ENCODE measurements around the gene LNX2. TPM values are rescaled to one million over a fixed set of nuclear protein-coding genes. Genes with fewer than 3 reads are reported as not detected.

LNX2 gene
- polyA plus RNA-seq, 3 donors, result 10.7 to 13.7 (median 12.4) TPM

GRCh38 chr13:27496006-27496405 lies 124.3 kb downstream of the LNX2 start:
- no peak for DNase-seq (ENCODE audit: extremely low read depth in 1 of 11, low read depth in 9 of 11, low spot score in 4 of 11)

Other genes with a start within 250 kb of the LNX2 start
- 10 to 100 TPM; 78.4 to 90.9 (median 83.5) TPM for gene GTF3A, start 195.9 kb downstream of the LNX2 start, polyA plus RNA-seq (ENCODE audit: insufficient read length in 3 of 3)
- gene MTIF3, start 170.0 kb downstream of the LNX2 start, polyA plus RNA-seq (ENCODE audit: insufficient read length in 3 of 3), result 10 to 100 TPM; 69.4 to 89.0 (median 88.5) TPM
- gene POLR1D, start 1.4 kb upstream of the LNX2 start, polyA plus RNA-seq (ENCODE audit: insufficient read length in 3 of 3), result 100 to 1,000 TPM; 136 to 155 (median 148) TPM
- gene GSX1, start 172.0 kb upstream of the LNX2 start, polyA plus RNA-seq (ENCODE audit: insufficient read length in 3 of 3), result not detected